Activated CD4-positive, alpha-beta T cell treated with anti-CD3 and anti-CD28 coated beads, Interleukin-2, amount 50 U/mL, for 48 hours (primary cell): ENCODE results near the gene FAM114A1.
"Not testable (repeated sequence)": the region's sequence is repeated elsewhere in the genome, so short reads cannot be mapped to it uniquely, and the experiment has no call there.

Experiments
- DNase-seq, 2 experiments: peaks; one replicate each; pipeline ENCODE4 v3.0.0-alpha.2; 2020

The FAM114A1 gene

DNA sequence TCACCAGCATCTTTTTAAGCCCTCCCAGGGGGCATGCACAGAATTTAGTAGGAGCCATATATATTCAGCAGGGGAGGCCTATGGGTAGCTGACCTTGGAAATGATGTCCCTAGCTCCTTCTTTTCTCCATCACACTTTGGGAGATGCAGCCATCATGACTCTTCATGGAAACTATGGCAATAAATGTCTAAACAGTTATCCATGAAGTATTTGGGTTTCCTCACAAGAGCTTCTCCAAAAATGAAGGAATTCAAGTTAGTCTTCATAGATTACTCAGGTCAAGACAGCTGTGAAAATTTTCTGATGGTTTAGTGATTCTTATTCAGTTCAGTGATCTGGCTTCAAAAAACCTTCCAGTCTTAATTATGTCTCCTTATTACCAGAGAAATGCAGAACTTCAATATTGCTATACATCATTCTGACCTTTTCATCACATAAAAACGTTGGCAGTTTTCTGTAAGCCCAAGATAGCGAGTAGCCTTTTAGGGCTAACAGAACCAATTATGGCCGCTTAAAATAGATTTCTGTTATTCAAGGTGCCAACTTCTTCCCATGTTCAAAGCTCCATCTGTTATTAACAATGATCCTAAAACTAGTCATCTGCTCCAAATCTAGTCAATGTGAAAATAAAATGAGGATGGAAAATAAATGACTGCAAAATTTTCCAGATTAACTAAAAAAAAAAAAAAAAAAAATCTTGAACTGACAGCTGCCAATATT, 112.1 kb downstream of the FAM114A1 start:
- no peak for DNase-seq

DNA sequence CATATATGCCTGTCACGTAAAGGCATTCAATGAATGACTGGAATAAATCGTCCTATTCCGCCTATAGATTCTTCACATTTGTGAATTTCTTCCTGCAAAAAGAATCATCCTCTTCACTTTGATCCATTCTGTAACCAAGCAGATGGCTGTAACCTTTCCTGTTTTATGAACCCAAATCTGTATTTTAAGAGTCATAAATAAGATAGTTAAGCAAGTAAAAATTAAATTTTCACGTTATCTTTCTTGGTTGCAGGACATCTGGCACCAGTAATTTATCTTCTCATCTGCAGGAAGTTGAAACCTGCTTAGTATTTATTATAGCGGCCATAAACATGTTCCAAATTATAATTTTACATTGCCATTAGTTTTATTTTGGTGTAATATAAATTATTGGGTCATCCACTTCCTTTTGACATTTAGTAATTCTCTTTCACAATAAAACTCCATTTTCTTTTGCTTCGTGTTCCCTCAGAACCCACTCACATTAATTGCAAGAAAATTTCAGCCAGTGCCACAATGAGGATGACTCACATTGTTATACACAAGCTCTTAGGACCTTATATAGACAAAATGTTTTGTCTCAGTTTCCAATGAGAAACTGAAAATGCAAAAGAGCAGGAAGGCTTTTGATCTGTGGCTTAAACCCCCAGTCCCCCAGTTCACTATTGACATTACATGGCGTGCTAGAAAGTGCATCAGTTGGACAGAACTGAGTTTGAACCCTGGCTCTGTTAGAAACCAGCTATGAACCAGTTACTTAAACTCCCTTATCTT, 113.5 kb downstream of the FAM114A1 start:
- peak in 1 of 2 experiments; percentile 26 for DNase-seq

DNA sequence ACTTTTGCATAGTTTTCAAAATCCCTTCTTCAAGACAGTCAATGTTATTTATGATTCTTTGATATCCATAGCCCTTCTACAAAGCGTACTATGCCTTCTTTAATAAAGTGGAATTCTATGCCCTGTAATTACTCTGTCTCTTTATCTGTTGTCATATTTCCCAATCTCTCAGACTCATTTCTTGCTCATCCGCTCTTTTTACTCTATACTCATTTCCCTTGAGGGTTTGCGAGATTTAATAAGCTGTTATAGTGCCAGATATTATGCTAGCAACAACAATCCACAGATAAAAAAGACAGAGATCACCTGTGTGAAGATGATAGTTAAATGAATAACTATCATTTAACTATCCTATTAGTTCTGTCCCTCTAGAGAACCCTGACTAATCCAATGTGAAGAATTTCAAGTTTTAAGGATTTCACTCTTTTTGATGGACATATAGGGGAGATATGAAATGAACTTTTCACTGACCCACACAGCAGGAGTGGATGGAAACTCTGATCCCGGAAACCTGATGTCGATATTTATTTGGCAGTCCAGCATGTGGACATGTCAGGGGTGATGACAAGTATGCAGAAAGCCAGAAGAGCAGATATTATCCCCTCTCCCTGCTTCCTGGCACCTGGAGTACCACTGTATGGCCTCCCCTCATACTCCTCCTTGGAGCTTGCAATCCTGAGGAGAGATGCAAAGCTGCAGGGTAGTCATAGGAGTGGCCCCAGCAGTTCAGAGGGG, 114.9 kb downstream of the FAM114A1 start:
- no peak for DNase-seq

DNA sequence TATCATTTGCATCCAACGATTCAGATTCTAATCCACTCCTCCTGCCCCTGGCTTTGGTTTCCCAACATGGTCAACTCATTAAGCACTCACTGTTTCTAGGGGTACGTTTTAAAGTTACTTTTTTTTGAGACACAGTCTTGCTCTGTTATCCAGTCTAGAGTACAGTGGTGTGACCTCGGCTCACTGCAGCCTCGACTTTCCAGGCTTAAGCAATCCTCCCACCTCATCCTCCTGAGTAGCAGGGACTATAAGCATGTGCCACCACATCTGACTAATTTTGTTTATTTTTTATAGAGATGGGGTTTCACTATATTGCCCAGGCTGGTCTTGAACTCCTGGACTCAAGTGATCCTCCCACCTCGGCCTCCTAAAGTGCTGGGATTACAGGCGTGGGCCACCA, 115.7 kb downstream of the FAM114A1 start:
- DNase-seq: no peak

GRCh38 chr4:38983787-38984598, 116.4 kb downstream of the FAM114A1 start:
- no peak for DNase-seq

DNA sequence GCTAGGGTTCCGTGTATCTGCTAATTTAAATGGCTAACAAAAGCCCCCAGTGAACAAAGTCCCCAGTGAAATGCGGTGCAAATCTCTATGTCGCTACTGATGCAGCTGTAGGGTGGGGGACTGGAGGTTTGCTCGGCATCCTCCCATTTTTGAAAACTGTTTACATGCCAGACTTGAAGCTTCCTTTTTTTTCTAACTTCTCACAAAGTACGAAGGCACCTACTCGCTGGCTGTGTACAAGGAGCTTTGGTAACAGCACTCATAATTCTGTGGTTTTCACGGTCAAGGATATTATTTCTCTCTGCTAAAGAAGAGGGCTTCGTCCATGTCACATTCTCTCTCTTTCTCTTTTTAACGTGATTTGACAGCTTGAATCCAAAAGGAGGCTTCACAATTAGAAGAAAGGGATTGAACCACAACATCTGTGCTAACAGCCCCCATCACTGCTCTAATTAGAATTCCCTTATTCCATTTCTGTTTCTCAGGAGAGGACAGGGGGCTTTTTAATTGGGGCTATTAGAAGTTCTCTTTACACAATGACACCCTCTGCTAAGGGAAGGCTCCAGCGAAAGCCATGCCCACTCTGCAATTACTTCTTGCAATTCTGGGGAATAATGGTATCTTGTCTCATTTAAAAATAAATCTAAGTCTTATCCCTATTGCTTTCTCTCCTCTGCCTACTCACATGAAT, 117.9 kb downstream of the FAM114A1 start:
- DNase-seq: no peak

DNA sequence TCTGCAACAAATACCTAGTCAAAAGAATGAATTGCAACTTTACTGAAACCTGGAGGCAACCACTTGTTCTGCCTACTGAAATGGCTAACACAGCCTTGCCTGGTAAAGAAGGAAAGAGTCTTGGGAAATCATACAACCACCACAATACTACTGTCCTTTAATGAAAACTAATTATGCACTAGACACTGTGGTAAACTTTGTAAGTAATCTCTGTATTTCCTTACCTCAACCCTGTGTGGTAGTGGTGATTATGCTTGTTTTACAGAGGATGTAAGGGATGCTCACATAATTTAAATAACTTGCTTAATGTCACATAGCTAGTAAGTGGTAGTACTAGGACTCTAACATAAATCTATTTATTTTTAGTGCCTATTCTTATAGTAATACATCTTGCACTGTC, 119.9 kb downstream of the FAM114A1 start:
- DNase-seq: no peak

DNA sequence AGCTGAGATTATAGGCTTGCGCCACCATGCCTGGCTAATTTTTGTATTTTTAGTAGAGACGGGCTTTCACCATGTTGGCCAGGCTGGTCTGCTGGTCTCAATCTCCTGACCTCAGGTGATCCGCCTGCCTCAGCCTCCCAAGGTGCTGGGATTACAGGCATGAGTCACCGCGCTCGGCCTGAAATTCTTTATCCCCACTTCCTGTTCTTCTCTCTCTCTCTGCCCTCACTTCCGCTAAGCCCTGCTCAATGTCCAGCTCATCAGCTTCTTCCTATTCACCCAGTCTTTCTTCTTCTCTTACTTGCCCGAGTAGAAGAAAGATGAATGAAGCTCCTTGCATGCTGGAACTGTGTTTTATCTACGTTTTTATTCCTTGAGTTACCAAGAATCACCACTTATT, 120.7 kb downstream of the FAM114A1 start:
- DNase-seq: not testable (repeated sequence)

DNA sequence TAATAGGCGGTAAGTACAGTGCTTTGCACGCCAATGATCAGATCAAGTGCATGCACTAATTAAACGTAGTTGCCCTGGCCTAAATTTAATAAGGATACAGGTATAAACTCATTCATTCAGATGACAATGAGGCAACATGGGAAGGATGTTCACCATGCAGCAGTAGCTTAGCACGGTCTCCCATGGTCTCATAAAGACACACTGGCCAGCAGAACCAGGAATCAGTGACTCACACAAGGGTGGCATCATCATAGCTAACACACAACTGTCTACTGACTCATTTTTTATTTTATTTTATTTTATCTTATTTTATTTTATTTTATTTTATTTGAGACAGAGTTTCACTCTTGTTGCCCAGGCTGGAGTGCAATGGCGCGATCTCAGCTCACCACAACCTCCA, 121.9 kb downstream of the FAM114A1 start:
- no peak for DNase-seq

DNA sequence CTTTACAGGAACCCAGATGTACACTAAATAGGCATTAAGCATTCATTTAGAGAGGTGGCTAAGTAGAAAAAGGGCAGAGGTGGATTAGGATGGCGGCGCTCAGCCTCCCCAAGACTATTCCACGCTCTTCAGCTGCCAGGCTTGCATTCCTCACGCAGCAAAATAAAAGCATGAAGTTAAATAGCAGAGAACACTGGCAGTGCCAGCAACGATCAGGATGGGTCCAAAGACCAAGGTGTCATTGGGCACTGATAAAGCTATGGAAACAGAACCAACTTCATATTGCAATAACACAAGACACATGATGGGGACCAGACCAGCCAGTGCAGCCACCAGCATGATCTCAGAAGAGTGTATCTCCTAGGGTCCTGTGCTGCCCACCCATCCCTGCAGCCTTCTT, 122.6 kb downstream of the FAM114A1 start:
- DNase-seq: no peak

- DNase-seq: no peak
These were observed 126.1 kb downstream of the FAM114A1 start for GRCh38 chr4:38993683-38994082.

GRCh38 chr4:38994135-38994534, 126.5 kb downstream of the FAM114A1 start:
- no peak for DNase-seq
